HG03565 (cell line): ENCODE measurements around the gene DCUN1D2.
"Not testable (repeated sequence)": the region's sequence is repeated elsewhere in the genome, so short reads cannot be mapped to it uniquely, and the experiment has no call there.

Experiments used
- ATAC-seq: cut with Tn5 transposase; IDR thresholded peaks from one replicate; pipeline ENCODE4 v1.9.1; 2021; ENCODE audit warnings: mild to moderate bottlenecking, moderate library complexity; ENCODE audit not compliant: unreplicated experiment

The DCUN1D2 gene

DNA sequence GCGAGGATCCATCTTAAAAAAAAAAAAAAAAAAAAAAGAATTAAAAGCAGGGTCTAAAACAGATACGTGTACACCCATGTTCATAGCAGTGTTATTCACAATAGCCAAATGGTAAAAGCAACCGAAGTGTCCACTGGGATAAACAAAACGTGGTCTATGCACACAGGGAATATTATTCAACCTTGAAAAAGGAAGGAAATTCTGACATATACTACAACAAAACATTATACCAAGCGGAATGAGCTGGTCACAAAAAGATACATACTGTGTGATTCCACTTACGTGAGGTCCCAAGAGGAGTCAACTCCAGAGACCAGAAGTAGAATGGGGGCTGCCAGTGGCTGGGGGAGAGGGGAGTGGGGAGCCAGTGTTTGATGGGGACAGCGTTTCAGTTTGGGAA lies 22.5 kb downstream of the DCUN1D2 start:
- no peak for ATAC-seq

GRCh38 chr13:113466383-113466782 lies 24.1 kb downstream of the DCUN1D2 start:
- ATAC-seq, result no peak

GRCh38 chr13:113465300-113465699 lies 25.2 kb downstream of the DCUN1D2 start:
- ATAC-seq, result no peak

DNA sequence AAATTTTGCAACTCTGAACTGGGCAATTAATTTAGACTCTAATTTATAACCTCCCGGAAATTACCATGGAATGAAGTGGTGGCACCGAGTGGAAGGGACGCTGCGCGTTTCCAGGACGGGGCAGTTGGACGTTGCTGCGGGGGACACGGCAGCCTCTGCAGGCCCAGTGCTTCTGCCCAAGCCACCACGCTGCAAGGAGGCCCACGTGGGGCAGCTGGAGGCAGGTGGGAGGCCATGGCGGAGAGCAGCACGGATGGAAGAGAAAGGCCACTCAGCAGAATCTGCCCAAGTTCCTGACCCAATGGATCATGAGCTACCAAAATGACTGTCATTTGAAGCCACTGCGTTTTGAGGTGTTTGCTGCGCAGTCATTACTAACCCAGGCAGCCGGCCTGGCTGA lies 26.0 kb downstream of the DCUN1D2 start:
- no peak for ATAC-seq

DNA sequence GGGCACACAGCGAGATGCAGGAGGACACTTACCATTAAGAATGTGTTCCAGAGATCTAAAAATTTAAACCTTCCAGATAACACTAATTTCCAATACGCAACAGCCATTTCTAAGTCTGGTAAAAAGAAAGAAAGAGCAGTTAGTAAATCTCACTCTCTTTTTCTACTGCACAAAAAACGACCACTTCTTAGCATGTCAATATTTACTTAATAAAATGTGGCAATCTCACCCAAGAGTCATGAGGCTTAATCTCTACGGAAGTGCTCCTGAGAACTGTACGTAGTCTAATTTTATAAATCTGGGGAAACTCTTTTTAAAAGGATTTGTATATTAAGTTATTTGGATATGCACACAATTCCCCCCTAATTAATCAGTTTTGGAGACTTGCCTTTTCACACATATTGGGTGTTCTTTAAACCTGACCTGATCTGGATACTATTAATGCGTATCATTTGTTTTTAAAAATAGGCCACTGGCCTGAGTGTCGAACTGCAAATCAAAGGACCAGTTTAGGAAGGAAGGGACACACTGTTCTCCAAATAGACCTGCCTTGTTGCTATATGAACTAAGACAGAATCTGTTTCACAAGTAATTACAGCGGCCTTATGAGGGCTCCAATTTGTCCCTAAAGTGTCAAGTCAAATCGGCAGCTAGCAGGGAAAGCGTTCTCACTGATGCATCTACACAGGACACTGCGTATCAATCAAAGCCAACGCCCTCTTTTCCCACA lies 29.3 kb downstream of the DCUN1D2 start:
- ATAC-seq, result no peak

DNA sequence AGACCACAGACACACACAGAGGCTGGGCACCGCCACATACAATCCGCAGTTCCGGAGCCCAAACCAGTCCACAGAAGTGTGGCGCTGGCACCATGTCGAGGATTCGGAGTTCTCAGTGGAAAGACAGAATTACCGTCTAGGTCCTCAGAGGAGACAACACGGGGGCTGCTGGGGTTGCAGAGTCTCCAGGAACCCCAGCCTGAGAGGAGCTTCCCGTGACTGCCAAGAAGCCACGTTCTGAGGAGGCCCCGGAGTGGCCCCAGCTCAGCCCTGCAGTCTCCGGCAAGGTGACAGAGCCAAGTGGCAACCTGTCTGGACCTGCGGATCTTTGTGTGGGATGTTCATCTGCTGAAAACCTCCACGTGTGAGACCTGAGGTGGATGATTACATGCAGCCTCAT lies 29.9 kb downstream of the DCUN1D2 start:
- ATAC-seq, result no peak

GRCh38 chr13:113460064-113460555 lies 30.4 kb downstream of the DCUN1D2 start:
- no peak for ATAC-seq

GRCh38 chr13:113458253-113459065 lies 32.1 kb downstream of the DCUN1D2 start:
- ATAC-seq, result no peak

DNA sequence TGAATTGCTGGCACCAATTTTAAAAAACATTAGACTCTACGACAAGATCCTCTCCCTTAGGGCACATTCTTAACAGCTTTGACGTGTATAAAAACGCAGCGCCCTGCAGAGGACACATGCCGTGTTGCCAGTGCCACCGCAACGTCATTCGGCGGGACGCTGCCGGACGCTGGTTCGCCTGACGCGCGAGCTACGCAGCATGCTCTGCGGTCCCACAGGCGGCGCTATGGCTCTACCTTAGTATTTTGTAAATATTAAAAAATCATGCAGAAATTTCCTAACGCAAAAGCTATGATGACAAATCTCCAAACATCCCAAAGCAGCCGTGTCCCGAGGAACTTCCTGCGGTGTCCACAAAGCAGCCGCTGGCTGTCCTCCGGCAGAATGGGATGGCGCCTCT lies 33.0 kb downstream of the DCUN1D2 start:
- no peak for ATAC-seq

DNA sequence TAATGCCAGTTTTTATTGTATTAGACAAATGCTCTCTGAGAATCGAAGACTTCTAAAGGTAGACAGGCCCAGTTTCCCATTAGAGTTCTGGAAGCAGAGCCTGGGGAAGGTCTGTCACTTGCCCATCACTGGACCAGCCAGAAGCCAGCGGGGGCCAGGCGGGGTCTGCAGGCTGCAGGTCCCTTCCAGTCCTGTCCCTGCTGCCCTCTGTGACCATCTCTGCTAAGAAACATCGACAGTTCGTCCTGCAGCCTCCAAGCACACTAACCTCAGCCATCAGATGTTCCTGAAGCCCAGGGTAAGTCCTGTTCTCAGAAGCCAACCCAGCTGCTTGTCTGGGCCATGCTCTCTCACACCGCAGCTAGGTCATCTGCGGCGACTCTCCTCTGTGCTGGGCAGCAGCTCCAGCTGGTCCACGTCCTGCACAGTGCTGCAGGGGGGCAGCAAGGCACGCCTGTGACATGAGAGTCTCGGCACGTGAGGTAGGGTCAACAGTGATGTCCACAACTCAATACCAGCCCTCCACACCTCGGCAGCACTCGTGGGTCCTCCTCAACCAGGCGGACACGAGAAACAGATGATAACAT lies 34.3 kb downstream of the DCUN1D2 start:
- no peak for ATAC-seq

DNA sequence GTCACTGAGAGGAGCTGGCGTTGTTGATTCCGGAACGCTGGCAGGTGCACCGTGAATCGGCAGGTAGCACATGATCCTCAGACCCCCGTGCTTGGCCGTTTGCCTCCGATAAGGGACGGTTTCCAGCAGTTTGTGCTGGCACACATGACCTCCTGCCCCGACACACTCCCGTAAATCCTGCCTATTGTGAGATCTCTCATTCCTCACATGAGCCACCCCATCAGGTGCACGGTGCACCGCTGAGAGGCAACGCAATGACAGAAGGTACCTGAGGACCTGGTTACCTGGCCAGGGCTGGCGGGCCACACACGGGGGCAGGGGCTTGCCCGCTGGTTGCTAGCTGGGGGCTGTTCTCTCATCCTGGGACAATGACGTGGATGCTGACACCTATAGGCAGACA lies 35.1 kb downstream of the DCUN1D2 start:
- no peak for ATAC-seq

DNA sequence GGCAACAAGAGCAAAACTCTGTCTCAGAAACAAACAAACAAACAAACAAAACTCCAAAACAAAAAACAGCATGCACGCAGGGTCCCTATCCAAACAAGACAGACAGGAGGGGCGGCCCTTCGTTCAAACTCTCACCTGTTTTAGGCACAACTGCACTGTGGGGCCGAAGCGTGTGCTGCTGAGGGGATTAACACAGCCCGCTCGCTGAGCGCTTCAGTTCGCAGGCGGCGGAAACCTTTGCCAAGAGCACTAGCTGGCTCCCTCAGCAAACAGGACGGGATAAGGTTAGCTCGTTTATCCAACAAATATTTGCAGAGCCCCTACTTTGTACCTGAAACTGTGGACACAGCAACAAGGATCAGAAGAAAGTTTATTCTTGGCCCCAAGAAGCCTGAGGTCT lies 35.6 kb downstream of the DCUN1D2 start:
- no peak for ATAC-seq

DNA sequence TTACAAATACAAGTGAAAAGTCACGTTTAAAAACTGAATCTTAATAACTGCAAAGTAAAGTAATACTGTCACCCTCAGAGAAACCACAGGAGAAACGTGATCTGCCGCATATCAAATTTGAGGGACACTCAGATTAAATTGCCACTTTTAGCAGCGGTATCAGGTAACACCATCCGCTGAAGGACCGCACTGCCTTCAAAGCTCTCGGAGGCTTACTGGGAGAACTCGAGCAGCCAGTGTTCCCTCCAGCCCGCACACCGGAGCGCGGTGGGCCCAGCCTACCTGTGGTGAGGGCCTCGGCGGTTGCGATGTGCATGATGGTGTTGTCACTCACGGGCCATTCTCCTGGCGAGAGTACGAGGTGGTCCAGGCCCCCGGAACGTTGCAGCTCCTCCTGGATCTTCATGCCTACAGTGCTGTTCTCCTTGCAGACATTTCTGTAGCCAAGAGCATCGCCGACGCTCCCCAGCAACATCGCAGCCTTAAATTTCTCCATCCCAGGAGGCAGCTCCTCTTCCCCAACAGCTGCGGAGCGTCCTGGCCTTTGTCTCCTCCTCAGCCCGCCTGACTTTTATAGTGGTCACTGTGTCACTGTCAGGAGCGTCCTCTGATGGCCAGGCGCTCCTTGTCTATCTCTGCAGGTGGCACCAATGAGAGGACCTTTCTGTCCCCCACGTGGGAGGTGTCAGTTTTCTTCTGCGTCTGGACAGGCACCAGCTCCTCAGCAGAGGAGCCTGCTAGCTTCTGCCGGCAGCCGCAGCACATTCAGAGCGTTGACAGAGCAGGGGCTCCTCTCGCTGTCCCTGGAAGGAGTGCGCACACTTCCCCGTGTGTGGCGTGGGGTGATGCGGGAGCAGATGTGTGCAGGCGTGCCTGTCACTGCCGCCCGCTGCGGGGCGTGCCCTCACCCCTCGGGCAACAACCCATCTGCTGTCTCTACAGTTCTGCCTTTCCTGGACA lies 37.3 kb downstream of the DCUN1D2 start, which contains the start of gene ADPRHL1:
Gene ADPRHL1 (minus strand): TSS at position 547 of the 960 bp plus-strand sequence. CDS start 51 bp downstream, at position 496.
- ATAC-seq, result no peak

GRCh38 chr13:113452466-113452865 lies 38.0 kb downstream of the DCUN1D2 start:
- no peak for ATAC-seq

DNA sequence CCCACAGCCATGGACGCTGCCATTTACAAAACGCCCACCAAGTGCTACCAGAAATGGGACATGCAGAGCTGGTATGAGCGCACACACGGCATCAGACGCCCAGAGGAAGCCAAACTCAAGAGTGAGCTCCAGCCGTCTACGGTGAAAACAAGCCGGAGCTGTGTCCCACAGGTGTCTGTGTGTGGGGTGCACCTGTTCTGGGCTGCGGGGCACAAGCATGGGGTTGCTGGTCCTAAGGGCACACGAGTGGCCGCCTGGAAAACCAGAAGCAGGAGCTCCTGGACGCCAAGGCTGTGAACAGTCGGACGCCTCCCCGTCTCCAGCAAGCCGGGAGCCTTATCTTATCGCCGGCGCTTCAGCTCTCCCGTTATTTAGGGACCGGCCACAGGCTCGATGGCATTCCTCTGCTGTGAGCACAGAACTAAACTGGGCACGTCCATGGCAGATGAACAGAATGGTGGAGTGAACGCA lies 38.5 kb downstream of the DCUN1D2 start:
- ATAC-seq, result no peak

DNA sequence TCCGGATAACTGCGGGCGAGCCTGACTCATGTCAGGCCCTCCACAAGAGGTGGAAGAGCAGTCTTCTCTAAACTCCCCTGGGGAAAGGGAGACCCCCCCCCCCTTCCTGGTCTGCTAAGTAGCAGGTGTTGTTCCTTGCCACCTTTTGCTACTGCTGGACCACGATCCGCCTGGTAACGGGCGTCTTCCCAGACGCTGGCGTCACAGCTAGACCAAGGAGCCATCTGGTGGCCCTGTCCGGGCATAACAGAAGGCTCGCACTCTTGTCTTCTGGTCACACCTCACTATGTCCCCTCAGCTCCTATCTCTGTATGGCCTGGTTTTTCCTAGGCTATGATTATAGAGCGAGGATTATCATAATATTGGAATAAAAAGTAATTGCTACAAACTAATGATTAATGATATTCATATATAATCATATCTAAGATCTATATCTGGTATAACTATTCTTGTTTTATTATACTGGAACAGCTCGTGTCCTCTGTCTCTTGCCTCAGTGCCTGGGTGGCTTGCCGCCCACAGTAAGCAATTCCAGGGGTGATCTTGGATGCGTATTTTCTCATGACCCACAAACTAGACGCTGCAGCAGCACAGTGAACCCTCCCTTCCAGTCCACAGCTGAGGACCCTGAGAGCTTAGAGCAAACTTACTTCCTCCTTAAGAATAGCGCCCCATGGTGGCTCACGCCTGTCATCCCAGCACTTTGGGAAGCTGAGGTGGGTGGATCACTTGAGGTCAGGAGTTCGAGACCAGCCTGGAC lies 39.5 kb downstream of the DCUN1D2 start:
- ATAC-seq, result not testable (repeated sequence)

- not testable (repeated sequence) for ATAC-seq
These were observed 40.2 kb downstream of the DCUN1D2 start for GRCh38 chr13:113450348-113450744.

GRCh38 chr13:113449693-113450347 lies 40.7 kb downstream of the DCUN1D2 start:
- no peak for ATAC-seq
